Osteoblast (primary cell): ENCODE data around the gene CDK5R1. TPM values are rescaled to one million over a fixed set of nuclear protein-coding genes. Genes with fewer than 3 reads are reported as not detected.
"Not testable (repeated sequence)": the region's sequence is repeated elsewhere in the genome, so short reads cannot be mapped to it uniquely, and the experiment has no call there.

Experiments used
- DNase-seq: peaks from one replicate; pipeline ENCODE4 v3.0.0; 2011; ENCODE audit warnings: low spot score, mixed read lengths; ENCODE audit not compliant: insufficient read length; ENCODE audit errors: missing footprints
- H2AFZ ChIP-seq: 2 replicates; pipeline ENCODE4 v1.6.0; 2011; ENCODE audit warnings: mild to moderate bottlenecking, low read length
- H3K27ac ChIP-seq: 2 replicates; pipeline ENCODE4 v1.5.1; 2011; ENCODE audit warnings: mild to moderate bottlenecking, low read depth, low read length, moderate library complexity
- H3K27me3 ChIP-seq: 2 replicates; pipeline ENCODE4 v1.6.0; 2012; ENCODE audit warnings: mild to moderate bottlenecking, control low read depth, inconsistent platforms, low read length, moderate library complexity; ENCODE audit not compliant: insufficient read depth
- H3K36me3 ChIP-seq: 2 replicates; pipeline ENCODE4 v1.5.1; 2011; ENCODE audit warnings: mild to moderate bottlenecking, low read length, control low read depth, moderate library complexity; ENCODE audit not compliant: insufficient read depth
- H3K4me1 ChIP-seq: 2 replicates; pipeline ENCODE4 v1.5.1; 2011; ENCODE audit warnings: mild to moderate bottlenecking, low read length, control low read depth, moderate library complexity; ENCODE audit not compliant: insufficient read depth
- H3K4me2 ChIP-seq: 2 replicates; pipeline ENCODE4 v1.6.0; 2011; ENCODE audit warnings: mild to moderate bottlenecking, low read length; ENCODE audit not compliant: insufficient read depth
- H3K4me3 ChIP-seq: fragments of 200-600 bp; sonication (generic); 3 replicates; pipeline ENCODE4 v1.5.1; 2012; ENCODE audit warnings: mild to moderate bottlenecking, low read length, inconsistent platforms; ENCODE audit not compliant: insufficient read depth
- H3K79me2 ChIP-seq: 2 replicates; pipeline ENCODE4 v1.6.0; 2012; ENCODE audit warnings: mild to moderate bottlenecking, low read length, control low read depth, inconsistent platforms; ENCODE audit not compliant: insufficient read depth
- H3K9me3 ChIP-seq: 2 replicates; pipeline ENCODE4 v1.5.1; 2011; ENCODE audit warnings: low read depth, low read length, control low read depth
- H4K20me1 ChIP-seq: 2 replicates; pipeline ENCODE4 v1.6.0; 2012; ENCODE audit warnings: mild to moderate bottlenecking, low read length, control low read depth; ENCODE audit not compliant: insufficient read depth
- CTCF ChIP-seq: IDR thresholded peaks from 2 replicates; pipeline ENCODE4 v1.5.1; 2011; ENCODE audit warnings: mild to moderate bottlenecking, low read depth, low read length, moderate library complexity; ENCODE audit errors: extremely low read depth
- total RNA-seq: library from RNA; depleted of rRNA; stranded (reverse); fragments of >200 nt; gene quantifications from 2 replicates; pipeline ENCODE4 v1.2.3, GENCODE V29; 2012

Gene CDK5R1
- total RNA-seq, 1 donor, result 0.72 TPM

GRCh38 chr17:32523827-32524552, 37.2 kb downstream of the CDK5R1 start:
- H4K20me1 ChIP-seq, result no peaks in the 10 kb centered on the region
- no peaks in the 10 kb centered on the region for H3K27me3 ChIP-seq
- H3K4me1 ChIP-seq, result peaks cover 10% of the 10 kb centered on the region
- no peaks in the 10 kb centered on the region for H3K79me2 ChIP-seq
- H3K4me2 ChIP-seq, result no peak overlapping the region
- no peak overlapping the region for H3K4me3 ChIP-seq
- H3K9me3 ChIP-seq, result no peaks in the 10 kb centered on the region
- DNase-seq, result no peak
- TF ChIP-seq CTCF, result no peak
- no peak overlapping the region for H2AFZ ChIP-seq
- no peak overlapping the region for H3K27ac ChIP-seq
- H3K36me3 ChIP-seq, result no peaks in the 10 kb centered on the region

GRCh38 chr17:32524553-32524880, 37.7 kb downstream of the CDK5R1 start:
- not testable (repeated sequence) for H3K27ac ChIP-seq, H3K9me3 ChIP-seq, DNase-seq, H3K4me2 ChIP-seq, H3K79me2 ChIP-seq, H3K36me3 ChIP-seq, H3K27me3 ChIP-seq, H4K20me1 ChIP-seq, H2AFZ ChIP-seq, H3K4me3 ChIP-seq
- H3K4me1 ChIP-seq, result peaks cover 10% of the 10 kb centered on the region

- H3K27me3 ChIP-seq, result no peaks in the 10 kb centered on the region
- no peak overlapping the region for H3K4me2 ChIP-seq
- no peaks in the 10 kb centered on the region for H3K9me3 ChIP-seq
- H3K4me3 ChIP-seq, result no peak overlapping the region
- no peak overlapping the region for H3K27ac ChIP-seq
- DNase-seq, result peak; percentile 79
- no peaks in the 10 kb centered on the region for H4K20me1 ChIP-seq
- H3K36me3 ChIP-seq, result no peaks in the 10 kb centered on the region
- no peak overlapping the region for H2AFZ ChIP-seq
- no peaks in the 10 kb centered on the region for H3K79me2 ChIP-seq
- TF ChIP-seq CTCF, result no peak
- peaks cover 4% of the 10 kb centered on the region for H3K4me1 ChIP-seq
These were observed 38.3 kb downstream of the CDK5R1 start for GRCh38 chr17:32525122-32525521.

- no peaks in the 10 kb centered on the region for H3K79me2 ChIP-seq
- no peak overlapping the region for H3K4me2 ChIP-seq
- H2AFZ ChIP-seq, result no peak overlapping the region
- no peaks in the 10 kb centered on the region for H3K9me3 ChIP-seq
- no peak overlapping the region for H3K27ac ChIP-seq
- no peak for TF ChIP-seq CTCF
- no peaks in the 10 kb centered on the region for H3K36me3 ChIP-seq
- H3K4me3 ChIP-seq, result no peak overlapping the region
- no peaks in the 10 kb centered on the region for H3K27me3 ChIP-seq
- H3K4me1 ChIP-seq, result peaks cover 2% of the 10 kb centered on the region
- H4K20me1 ChIP-seq, result no peaks in the 10 kb centered on the region
- DNase-seq, result no peak
These were observed 40.4 kb downstream of the CDK5R1 start for GRCh38 chr17:32527146-32527545.
